ENCODE results near the gene ZNF460. TPM values are rescaled to one million over a fixed set of nuclear protein-coding genes. Genes with fewer than 3 reads are reported as not detected.

The ZNF460 gene
- total RNA-seq, 1 donor from 2014 or later, result 105 TPM

DNA sequence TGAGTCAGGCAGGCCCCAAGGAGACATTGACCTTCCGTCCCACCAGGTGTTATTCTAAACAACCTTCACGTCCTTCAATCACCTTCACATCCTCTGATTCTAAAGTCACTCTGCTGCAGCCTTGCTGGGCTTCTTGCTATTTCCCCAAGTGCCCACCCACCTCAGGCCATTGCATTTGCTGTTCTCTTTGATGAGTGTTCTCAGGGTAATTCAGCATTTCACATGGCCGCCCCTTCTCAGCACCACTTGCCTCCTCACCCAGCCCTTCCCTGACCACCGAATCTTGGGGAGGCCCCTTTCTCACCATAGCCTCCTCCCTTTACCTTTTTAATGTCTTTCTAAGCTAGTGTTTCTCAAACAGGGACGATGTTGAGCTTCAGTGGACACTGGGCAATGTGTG, 35.2 kb upstream of the ZNF460 start:
- no peaks in the 10 kb centered on the region for H3K9me3 ChIP-seq (ENCODE audit: insufficient read depth, low read depth, low read length)
- no peak overlapping the region for H3K4me3 ChIP-seq (ENCODE audit: insufficient read depth, low read depth, low read length)
- H3K27ac Mint-ChIP-seq (ENCODE audit: unreplicated experiment), result no peak overlapping the region
- H3K27me3 Mint-ChIP-seq (ENCODE audit: low read depth, unreplicated experiment), result no peaks in the 10 kb centered on the region
- H3K27me3 ChIP-seq (ENCODE audit: insufficient read depth, low read length), result no peaks in the 10 kb centered on the region
- H3K9ac ChIP-seq (ENCODE audit: low read length), result no peak overlapping the region
- peaks cover 72% of the 10 kb centered on the region for H3K79me2 ChIP-seq (ENCODE audit: insufficient read depth, low read length)
- TF ChIP-seq EZH2 (IDR thresholded peaks at IDR 0.05; ENCODE audit: insufficient read depth, low read length), result no peak
- TF ChIP-seq, protein P1, sequence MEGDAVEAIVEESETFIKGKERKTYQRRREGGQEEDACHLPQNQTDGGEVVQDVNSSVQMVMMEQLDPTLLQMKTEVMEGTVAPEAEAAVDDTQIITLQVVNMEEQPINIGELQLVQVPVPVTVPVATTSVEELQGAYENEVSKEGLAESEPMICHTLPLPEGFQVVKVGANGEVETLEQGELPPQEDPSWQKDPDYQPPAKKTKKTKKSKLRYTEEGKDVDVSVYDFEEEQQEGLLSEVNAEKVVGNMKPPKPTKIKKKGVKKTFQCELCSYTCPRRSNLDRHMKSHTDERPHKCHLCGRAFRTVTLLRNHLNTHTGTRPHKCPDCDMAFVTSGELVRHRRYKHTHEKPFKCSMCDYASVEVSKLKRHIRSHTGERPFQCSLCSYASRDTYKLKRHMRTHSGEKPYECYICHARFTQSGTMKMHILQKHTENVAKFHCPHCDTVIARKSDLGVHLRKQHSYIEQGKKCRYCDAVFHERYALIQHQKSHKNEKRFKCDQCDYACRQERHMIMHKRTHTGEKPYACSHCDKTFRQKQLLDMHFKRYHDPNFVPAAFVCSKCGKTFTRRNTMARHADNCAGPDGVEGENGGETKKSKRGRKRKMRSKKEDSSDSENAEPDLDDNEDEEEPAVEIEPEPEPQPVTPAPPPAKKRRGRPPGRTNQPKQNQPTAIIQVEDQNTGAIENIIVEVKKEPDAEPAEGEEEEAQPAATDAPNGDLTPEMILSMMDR (IDR thresholded peaks at IDR 0.05; ENCODE audit: insufficient read depth, low read depth, low read length), result no peak
- H3K9me3 Mint-ChIP-seq (ENCODE audit: unreplicated experiment), result peaks cover 5% of the 10 kb centered on the region
- peaks cover 17% of the 10 kb centered on the region for H3K4me1 Mint-ChIP-seq (ENCODE audit: low read depth, unreplicated experiment)
- no peak overlapping the region for H3K27ac ChIP-seq (ENCODE audit: low read depth, low read length)
- H2AFZ ChIP-seq (ENCODE audit: low read depth, low read length), result no peak overlapping the region
- peaks cover 24% of the 10 kb centered on the region for H4K20me1 ChIP-seq (ENCODE audit: insufficient read depth, low read length)
- DNase-seq (ENCODE audit: low read depth), result no peak
- H3K36me3 ChIP-seq (ENCODE audit: insufficient read depth, low read length), result peaks cover 24% of the 10 kb centered on the region
- peaks cover 13% of the 10 kb centered on the region for H3K4me1 ChIP-seq (ENCODE audit: insufficient read depth, low read length)
- H3K36me3 Mint-ChIP-seq (ENCODE audit: low read depth, unreplicated experiment), result peaks cover 21% of the 10 kb centered on the region
- H3K4me2 ChIP-seq (ENCODE audit: low read length), result no peak overlapping the region
- no peak overlapping the region for H3K4me3 Mint-ChIP-seq (ENCODE audit: unreplicated experiment)
- no peak for FAIRE-seq

DNA sequence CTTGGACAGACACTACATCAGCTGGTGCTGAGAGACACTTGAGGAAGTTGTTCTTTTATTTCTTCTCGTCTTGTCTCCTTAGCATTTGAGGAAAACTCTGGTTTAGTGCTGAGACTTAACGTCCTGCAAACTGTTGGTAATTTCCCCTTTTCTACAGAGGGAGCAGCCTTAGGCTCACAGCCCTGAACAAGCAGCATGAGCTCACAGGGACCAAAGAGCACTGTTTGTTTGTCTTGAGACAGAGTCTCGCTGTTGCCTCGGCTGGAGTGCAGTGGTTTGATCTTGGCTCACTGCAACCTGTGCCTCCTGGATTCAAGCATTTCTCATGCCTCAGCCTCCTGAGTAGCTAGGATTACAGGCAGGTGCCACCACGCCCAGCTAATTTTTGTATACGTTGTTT, 34.3 kb upstream of the ZNF460 start:
- no peak overlapping the region for H3K9ac ChIP-seq (ENCODE audit: low read length)
- no peaks in the 10 kb centered on the region for H3K27me3 ChIP-seq (ENCODE audit: insufficient read depth, low read length)
- DNase-seq (ENCODE audit: low read depth) (no peak), FAIRE-seq (no peak)
- no peak overlapping the region for H3K4me3 Mint-ChIP-seq (ENCODE audit: unreplicated experiment)
- H3K4me1 ChIP-seq (ENCODE audit: insufficient read depth, low read length), result peaks cover 11% of the 10 kb centered on the region
- TF ChIP-seq EZH2 (IDR thresholded peaks at IDR 0.05; ENCODE audit: insufficient read depth, low read length), result no peak
- TF ChIP-seq, protein P1 (IDR thresholded peaks at IDR 0.05; ENCODE audit: insufficient read depth, low read depth, low read length), result no peak
- H3K27ac ChIP-seq (ENCODE audit: low read depth, low read length), result no peak overlapping the region
- peaks cover 24% of the 10 kb centered on the region for H4K20me1 ChIP-seq (ENCODE audit: insufficient read depth, low read length)
- no peak overlapping the region for H3K27ac Mint-ChIP-seq (ENCODE audit: unreplicated experiment)
- peaks cover 72% of the 10 kb centered on the region for H3K79me2 ChIP-seq (ENCODE audit: insufficient read depth, low read length)
- no peak overlapping the region for H3K4me3 ChIP-seq (ENCODE audit: insufficient read depth, low read depth, low read length)
- H3K4me2 ChIP-seq (ENCODE audit: low read length), result no peak overlapping the region
- H2AFZ ChIP-seq (ENCODE audit: low read depth, low read length), result no peak overlapping the region
- peaks cover 5% of the 10 kb centered on the region for H3K9me3 Mint-ChIP-seq (ENCODE audit: unreplicated experiment)
- no peaks in the 10 kb centered on the region for H3K9me3 ChIP-seq (ENCODE audit: insufficient read depth, low read depth, low read length)
- H3K4me1 Mint-ChIP-seq (ENCODE audit: low read depth, unreplicated experiment), result peaks cover 17% of the 10 kb centered on the region
- H3K36me3 Mint-ChIP-seq (ENCODE audit: low read depth, unreplicated experiment), result peaks cover 28% of the 10 kb centered on the region
- H3K36me3 ChIP-seq (ENCODE audit: insufficient read depth, low read length), result peaks cover 31% of the 10 kb centered on the region
- H3K27me3 Mint-ChIP-seq (ENCODE audit: low read depth, unreplicated experiment), result no peaks in the 10 kb centered on the region

DNA sequence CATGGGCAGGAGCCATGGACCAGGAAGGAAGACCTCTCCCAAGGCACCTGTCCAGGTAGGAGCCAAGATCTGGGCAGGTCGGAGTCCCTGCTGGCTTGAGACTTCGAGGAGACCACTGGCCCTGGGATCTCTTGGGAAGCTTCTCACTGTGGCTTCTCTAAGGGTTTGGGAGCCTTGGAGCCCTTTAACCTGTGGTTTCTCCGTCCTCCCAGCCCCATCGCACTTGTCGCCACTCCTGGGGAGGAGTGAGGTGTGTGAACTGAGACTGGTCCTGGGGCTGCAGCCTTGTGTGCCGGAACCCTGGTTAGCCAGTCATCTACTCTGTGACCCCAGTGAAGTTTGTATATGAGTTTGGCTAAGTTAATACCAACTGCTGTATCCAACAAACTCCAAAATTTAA, 31.6 kb upstream of the ZNF460 start:
- Histone ChIP-seq H3K4me2 (ENCODE audit: low read length) (no peak overlapping the region), H3K9me3 (ENCODE audit: insufficient read depth, low read depth, low read length) (peaks cover 7% of the 10 kb centered on the region), H2AFZ (ENCODE audit: low read depth, low read length) (no peak overlapping the region), H3K27ac (ENCODE audit: low read depth, low read length) (no peak overlapping the region), H4K20me1 (ENCODE audit: insufficient read depth, low read length) (peaks cover 11% of the 10 kb centered on the region), H3K27me3 (ENCODE audit: insufficient read depth, low read length) (no peaks in the 10 kb centered on the region), H3K9ac (ENCODE audit: low read length) (no peak overlapping the region), H3K36me3 (ENCODE audit: insufficient read depth, low read length) (peaks cover 41% of the 10 kb centered on the region), H3K4me3 (ENCODE audit: insufficient read depth, low read depth, low read length) (no peak overlapping the region), H3K4me1 (ENCODE audit: insufficient read depth, low read length) (no peaks in the 10 kb centered on the region), H3K79me2 (ENCODE audit: insufficient read depth, low read length) (peaks cover 45% of the 10 kb centered on the region)
- DNase-seq (ENCODE audit: low read depth) (no peak), FAIRE-seq (no peak)
- H3K4me1 Mint-ChIP-seq (ENCODE audit: low read depth, unreplicated experiment), result peaks cover 3% of the 10 kb centered on the region
- no peaks in the 10 kb centered on the region for H3K27me3 Mint-ChIP-seq (ENCODE audit: low read depth, unreplicated experiment)
- H3K36me3 Mint-ChIP-seq (ENCODE audit: low read depth, unreplicated experiment), result peaks cover 44% of the 10 kb centered on the region
- H3K27ac Mint-ChIP-seq (ENCODE audit: unreplicated experiment), result no peak overlapping the region
- H3K9me3 Mint-ChIP-seq (ENCODE audit: unreplicated experiment), result peaks cover 4% of the 10 kb centered on the region
- TF ChIP-seq EZH2 (IDR thresholded peaks at IDR 0.05; ENCODE audit: insufficient read depth, low read length), result no peak
- TF ChIP-seq, protein P1 (IDR thresholded peaks at IDR 0.05; ENCODE audit: insufficient read depth, low read depth, low read length), result no peak
- H3K4me3 Mint-ChIP-seq (ENCODE audit: unreplicated experiment), result no peak overlapping the region
